GM18517 (cell line): ENCODE results near the gene BMPR1B.

Experiments
- ATAC-seq: cut with Tn5 transposase; IDR thresholded peaks from one replicate; pipeline ENCODE4 v1.9.1; 2021; ENCODE audit warnings: mild to moderate bottlenecking, moderate library complexity; ENCODE audit not compliant: unreplicated experiment

BMPR1B gene

GRCh38 chr4:95084584-95084983, 326.8 kb downstream of the BMPR1B start:
- no peak for ATAC-seq

GRCh38 chr4:95085124-95085833, 327.5 kb downstream of the BMPR1B start:
- ATAC-seq, result no peak

GRCh38 chr4:95086551-95086950, 328.8 kb downstream of the BMPR1B start:
- ATAC-seq, result no peak

GRCh38 chr4:95087657-95088455, 330.1 kb downstream of the BMPR1B start:
- ATAC-seq, result no peak

GRCh38 chr4:95091272-95091671, 333.5 kb downstream of the BMPR1B start:
- no peak for ATAC-seq

GRCh38 chr4:95092766-95093165, 335.0 kb downstream of the BMPR1B start:
- no peak for ATAC-seq

- ATAC-seq, result no peak
Observed at GRCh38 chr4:95093460-95093859, 335.7 kb downstream of the BMPR1B start.

GRCh38 chr4:95093936-95094929, 336.5 kb downstream of the BMPR1B start:
- no peak for ATAC-seq

- ATAC-seq, result no peak
Observed at GRCh38 chr4:95095348-95095974, 337.7 kb downstream of the BMPR1B start.

GRCh38 chr4:95102162-95102790, 344.5 kb downstream of the BMPR1B start:
- no peak for ATAC-seq

GRCh38 chr4:95105112-95105511, 347.4 kb downstream of the BMPR1B start:
- ATAC-seq, result no peak

- ATAC-seq, result no peak
Observed at GRCh38 chr4:95105983-95106382, 348.2 kb downstream of the BMPR1B start.

- no peak for ATAC-seq
Observed at GRCh38 chr4:95106408-95106928, 348.7 kb downstream of the BMPR1B start.

- ATAC-seq, result no peak
Observed at GRCh38 chr4:95107004-95107403, 349.2 kb downstream of the BMPR1B start.

- no peak for ATAC-seq
Observed at GRCh38 chr4:95107635-95108034, 349.9 kb downstream of the BMPR1B start.

GRCh38 chr4:95108883-95109421, 351.2 kb downstream of the BMPR1B start:
- no peak for ATAC-seq

- ATAC-seq, result no peak
Observed at GRCh38 chr4:95114521-95114920, 356.8 kb downstream of the BMPR1B start.

GRCh38 chr4:95118497-95118896, 360.7 kb downstream of the BMPR1B start:
- ATAC-seq, result no peak

- no peak for ATAC-seq
Observed at GRCh38 chr4:95120456-95120855, 362.7 kb downstream of the BMPR1B start.

GRCh38 chr4:95122001-95122400, 364.2 kb downstream of the BMPR1B start:
- ATAC-seq, result no peak
